HepG2 (cell line): ENCODE data around the gene FANCD2. TPM values are rescaled to one million over a fixed set of nuclear protein-coding genes. Genes with fewer than 3 reads are reported as not detected.
A peak's percentile ranks its signal among the peaks of the same experiment; 100 is the strongest.

Experiments used
- FIP1L1 ChIP-seq: fragments of 200-400 bp; formaldehyde crosslinking; IDR thresholded peaks from 2 replicates; pipeline ENCODE4 v1.6.1; 2018; ENCODE audit warnings: low read depth, mild to moderate bottlenecking, low read length, moderate library complexity, borderline replicate concordance; ENCODE audit not compliant: insufficient read depth
- SETDB1 ChIP-seq: sonication (generic); formaldehyde crosslinking; IDR thresholded peaks from 2 replicates; pipeline ENCODE4 v1.5.1; 2020; ENCODE audit warnings: missing genetic modification reagents, mild to moderate bottlenecking, borderline replicate concordance
- ZFP62 ChIP-seq: sonication (generic); formaldehyde crosslinking; IDR thresholded peaks from 2 replicates; pipeline ENCODE4 v1.4.0; 2020; ENCODE audit warnings: missing genetic modification reagents
- ZNF879 ChIP-seq: sonication (generic); formaldehyde crosslinking; IDR thresholded peaks from 2 replicates; pipeline ENCODE4 v1.8.1; 2023; ENCODE audit warnings: missing genetic modification reagents
- polyA plus RNA-seq, 8 experiments: library from polyadenylated mRNA; depleted of rRNA in 3 of 8; stranded (reverse) in 7 of 8; unstranded in 1 of 8; fragments of >200 nt; fragmentation: Illumina TruSeq in 4 of 8; extraction: Trizol in 4 of 8; gene quantifications; 2 replicates each; pipeline versions ENCODE4 v1.2.1 to v1.2.3, GENCODE V29; 2011 to 2016; ENCODE audit warnings: low read depth in 4 of 8, missing spikeins in 1 of 8, mixed read lengths in 1 of 8; ENCODE audit not compliant: insufficient read depth in 1 of 8
- total RNA-seq, 5 experiments: library from RNA; depleted of rRNA; stranded (reverse); fragments of >200 nt; fragmentation: Illumina TruSeq; extraction: Trizol; gene quantifications; 2 replicates each; pipeline ENCODE4 v1.2.3, GENCODE V29; 2016; ENCODE audit warnings: low read depth in 1 of 5
- TF ChIP-seq, protein P1 (sequence below): IDR thresholded peaks from 2 replicates; pipeline ENCODE4 v1.6.1; 2016; ENCODE audit warnings: missing genetic modification reagents, missing compliant biosample characterization
- TF ChIP-seq, protein P2 (sequence below): sonication (generic); formaldehyde crosslinking; IDR thresholded peaks from 2 replicates; pipeline ENCODE4 v1.4.0; 2020; ENCODE audit warnings: missing genetic modification reagents
- TF ChIP-seq, protein P3 (sequence below): sonication (generic); formaldehyde crosslinking; IDR thresholded peaks from 2 replicates; pipeline ENCODE4 v1.5.0; 2020; ENCODE audit warnings: mild to moderate bottlenecking, missing genetic modification reagents
- TF ChIP-seq, protein P4 (sequence below), 2 experiments: fragments of 450-650 bp in 1 of 2; sonication (generic) in 1 of 2; formaldehyde crosslinking in 1 of 2; IDR thresholded peaks; 2 replicates each; pipeline versions ENCODE4 v1.6.1 to v1.8.0; 2016 to 2022; ENCODE audit warnings: antibody characterized with exemption in 1 of 2, mild to moderate bottlenecking in 1 of 2, missing genetic modification reagents in 1 of 2
- TF ChIP-seq, protein P5 (sequence below): IDR thresholded peaks from 2 replicates; pipeline ENCODE4 v1.4.0; 2020; ENCODE audit warnings: mild to moderate bottlenecking, missing genetic modification reagents

FANCD2 gene
- total and polyA plus RNA-seq, 2 of the 13 experiments (the other 11 are each of a cell fraction or from before 2014, with no cell fraction given): 10.1 to 42.0 TPM

DNA sequence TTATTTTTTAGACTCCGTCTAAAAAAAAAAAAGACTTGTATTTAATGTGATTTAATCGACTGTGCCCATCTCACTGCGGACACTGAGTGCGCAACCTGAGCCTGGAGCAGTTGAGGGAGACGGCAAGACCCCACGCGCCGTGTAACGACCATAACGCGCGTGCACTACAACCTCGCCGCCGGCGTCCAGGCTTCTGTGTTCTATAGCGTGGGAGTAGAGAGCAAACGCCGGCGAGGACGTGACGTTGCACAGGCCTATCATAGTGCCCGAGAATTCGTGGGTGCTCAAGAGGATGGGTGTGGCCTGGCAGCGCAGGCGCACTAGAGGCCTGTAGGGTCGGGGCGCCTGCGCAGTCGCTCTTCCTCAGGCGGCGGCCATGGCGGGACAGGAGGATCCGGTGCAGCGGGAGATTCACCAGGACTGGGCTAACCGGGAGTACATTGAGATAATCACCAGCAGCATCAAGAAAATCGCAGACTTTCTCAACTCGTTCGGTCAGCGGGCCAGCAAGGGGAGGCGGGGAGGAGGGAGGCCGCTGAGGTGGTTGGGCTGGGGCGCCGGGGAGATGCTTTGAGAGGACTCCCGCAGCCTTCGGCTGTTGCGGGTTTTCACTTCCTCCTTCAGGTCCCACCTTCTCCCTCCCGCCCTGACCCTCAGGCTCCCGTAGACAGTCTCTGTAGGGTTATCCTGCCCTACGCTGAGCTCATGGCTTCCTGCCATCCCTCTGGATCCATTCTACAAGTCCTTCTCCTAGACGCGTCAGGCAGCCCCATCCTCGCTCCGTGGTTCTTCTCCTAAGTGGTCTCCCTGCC lies 89.3 kb downstream of the FANCD2 start, which contains the start of gene BRK1 (continued):
- TF ChIP-seq ZNF879 (CRISPR knock-in tag): no peak
- no peak for TF ChIP-seq SETDB1 (CRISPR knock-in tag)
- TF ChIP-seq, protein P1, sequence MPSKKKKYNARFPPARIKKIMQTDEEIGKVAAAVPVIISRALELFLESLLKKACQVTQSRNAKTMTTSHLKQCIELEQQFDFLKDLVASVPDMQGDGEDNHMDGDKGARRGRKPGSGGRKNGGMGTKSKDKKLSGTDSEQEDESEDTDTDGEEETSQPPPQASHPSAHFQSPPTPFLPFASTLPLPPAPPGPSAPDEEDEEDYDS (CRISPR knock-in tag): peak; percentile 93
- TF ChIP-seq, protein P2, sequence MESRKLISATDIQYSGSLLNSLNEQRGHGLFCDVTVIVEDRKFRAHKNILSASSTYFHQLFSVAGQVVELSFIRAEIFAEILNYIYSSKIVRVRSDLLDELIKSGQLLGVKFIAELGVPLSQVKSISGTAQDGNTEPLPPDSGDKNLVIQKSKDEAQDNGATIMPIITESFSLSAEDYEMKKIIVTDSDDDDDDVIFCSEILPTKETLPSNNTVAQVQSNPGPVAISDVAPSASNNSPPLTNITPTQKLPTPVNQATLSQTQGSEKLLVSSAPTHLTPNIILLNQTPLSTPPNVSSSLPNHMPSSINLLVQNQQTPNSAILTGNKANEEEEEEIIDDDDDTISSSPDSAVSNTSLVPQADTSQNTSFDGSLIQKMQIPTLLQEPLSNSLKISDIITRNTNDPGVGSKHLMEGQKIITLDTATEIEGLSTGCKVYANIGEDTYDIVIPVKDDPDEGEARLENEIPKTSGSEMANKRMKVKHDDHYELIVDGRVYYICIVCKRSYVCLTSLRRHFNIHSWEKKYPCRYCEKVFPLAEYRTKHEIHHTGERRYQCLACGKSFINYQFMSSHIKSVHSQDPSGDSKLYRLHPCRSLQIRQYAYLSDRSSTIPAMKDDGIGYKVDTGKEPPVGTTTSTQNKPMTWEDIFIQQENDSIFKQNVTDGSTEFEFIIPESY (CRISPR knock-in tag): no peak
- no peak for TF ChIP-seq ZFP62 (CRISPR knock-in tag)
- TF ChIP-seq, protein P3, sequence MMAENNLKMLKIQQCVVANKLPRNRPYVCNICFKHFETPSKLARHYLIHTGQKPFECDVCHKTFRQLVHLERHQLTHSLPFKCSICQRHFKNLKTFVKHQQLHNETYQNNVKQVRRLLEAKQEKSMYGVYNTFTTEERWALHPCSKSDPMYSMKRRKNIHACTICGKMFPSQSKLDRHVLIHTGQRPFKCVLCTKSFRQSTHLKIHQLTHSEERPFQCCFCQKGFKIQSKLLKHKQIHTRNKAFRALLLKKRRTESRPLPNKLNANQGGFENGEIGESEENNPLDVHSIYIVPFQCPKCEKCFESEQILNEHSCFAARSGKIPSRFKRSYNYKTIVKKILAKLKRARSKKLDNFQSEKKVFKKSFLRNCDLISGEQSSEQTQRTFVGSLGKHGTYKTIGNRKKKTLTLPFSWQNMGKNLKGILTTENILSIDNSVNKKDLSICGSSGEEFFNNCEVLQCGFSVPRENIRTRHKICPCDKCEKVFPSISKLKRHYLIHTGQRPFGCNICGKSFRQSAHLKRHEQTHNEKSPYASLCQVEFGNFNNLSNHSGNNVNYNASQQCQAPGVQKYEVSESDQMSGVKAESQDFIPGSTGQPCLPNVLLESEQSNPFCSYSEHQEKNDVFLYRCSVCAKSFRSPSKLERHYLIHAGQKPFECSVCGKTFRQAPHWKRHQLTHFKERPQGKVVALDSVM (CRISPR knock-in tag): no peak
- TF ChIP-seq, protein P4, sequence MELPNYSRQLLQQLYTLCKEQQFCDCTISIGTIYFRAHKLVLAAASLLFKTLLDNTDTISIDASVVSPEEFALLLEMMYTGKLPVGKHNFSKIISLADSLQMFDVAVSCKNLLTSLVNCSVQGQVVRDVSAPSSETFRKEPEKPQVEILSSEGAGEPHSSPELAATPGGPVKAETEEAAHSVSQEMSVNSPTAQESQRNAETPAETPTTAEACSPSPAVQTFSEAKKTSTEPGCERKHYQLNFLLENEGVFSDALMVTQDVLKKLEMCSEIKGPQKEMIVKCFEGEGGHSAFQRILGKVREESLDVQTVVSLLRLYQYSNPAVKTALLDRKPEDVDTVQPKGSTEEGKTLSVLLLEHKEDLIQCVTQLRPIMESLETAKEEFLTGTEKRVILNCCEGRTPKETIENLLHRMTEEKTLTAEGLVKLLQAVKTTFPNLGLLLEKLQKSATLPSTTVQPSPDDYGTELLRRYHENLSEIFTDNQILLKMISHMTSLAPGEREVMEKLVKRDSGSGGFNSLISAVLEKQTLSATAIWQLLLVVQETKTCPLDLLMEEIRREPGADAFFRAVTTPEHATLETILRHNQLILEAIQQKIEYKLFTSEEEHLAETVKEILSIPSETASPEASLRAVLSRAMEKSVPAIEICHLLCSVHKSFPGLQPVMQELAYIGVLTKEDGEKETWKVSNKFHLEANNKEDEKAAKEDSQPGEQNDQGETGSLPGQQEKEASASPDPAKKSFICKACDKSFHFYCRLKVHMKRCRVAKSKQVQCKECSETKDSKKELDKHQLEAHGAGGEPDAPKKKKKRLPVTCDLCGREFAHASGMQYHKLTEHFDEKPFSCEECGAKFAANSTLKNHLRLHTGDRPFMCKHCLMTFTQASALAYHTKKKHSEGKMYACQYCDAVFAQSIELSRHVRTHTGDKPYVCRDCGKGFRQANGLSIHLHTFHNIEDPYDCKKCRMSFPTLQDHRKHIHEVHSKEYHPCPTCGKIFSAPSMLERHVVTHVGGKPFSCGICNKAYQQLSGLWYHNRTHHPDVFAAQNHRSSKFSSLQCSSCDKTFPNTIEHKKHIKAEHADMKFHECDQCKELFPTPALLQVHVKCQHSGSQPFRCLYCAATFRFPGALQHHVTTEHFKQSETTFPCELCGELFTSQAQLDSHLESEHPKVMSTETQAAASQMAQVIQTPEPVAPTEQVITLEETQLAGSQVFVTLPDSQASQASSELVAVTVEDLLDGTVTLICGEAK (IDR thresholded peaks at IDR 0.05): no peak
- TF ChIP-seq, protein P4 (CRISPR knock-in tag; IDR thresholded peaks at IDR 0.05): peak; percentile 40; the same call in 1 of the 2 replicates
- TF ChIP-seq FIP1L1: no peak
- TF ChIP-seq, protein P5, sequence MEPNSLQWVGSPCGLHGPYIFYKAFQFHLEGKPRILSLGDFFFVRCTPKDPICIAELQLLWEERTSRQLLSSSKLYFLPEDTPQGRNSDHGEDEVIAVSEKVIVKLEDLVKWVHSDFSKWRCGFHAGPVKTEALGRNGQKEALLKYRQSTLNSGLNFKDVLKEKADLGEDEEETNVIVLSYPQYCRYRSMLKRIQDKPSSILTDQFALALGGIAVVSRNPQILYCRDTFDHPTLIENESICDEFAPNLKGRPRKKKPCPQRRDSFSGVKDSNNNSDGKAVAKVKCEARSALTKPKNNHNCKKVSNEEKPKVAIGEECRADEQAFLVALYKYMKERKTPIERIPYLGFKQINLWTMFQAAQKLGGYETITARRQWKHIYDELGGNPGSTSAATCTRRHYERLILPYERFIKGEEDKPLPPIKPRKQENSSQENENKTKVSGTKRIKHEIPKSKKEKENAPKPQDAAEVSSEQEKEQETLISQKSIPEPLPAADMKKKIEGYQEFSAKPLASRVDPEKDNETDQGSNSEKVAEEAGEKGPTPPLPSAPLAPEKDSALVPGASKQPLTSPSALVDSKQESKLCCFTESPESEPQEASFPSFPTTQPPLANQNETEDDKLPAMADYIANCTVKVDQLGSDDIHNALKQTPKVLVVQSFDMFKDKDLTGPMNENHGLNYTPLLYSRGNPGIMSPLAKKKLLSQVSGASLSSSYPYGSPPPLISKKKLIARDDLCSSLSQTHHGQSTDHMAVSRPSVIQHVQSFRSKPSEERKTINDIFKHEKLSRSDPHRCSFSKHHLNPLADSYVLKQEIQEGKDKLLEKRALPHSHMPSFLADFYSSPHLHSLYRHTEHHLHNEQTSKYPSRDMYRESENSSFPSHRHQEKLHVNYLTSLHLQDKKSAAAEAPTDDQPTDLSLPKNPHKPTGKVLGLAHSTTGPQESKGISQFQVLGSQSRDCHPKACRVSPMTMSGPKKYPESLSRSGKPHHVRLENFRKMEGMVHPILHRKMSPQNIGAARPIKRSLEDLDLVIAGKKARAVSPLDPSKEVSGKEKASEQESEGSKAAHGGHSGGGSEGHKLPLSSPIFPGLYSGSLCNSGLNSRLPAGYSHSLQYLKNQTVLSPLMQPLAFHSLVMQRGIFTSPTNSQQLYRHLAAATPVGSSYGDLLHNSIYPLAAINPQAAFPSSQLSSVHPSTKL (CRISPR knock-in tag): no peak
